CD4-positive, alpha-beta T cell treated with Interleukin-2 at 100 ng/mL for 4 hours (primary cell): ENCODE measurements around the gene PRR9.

Experiments
- DNase-seq: peaks from one replicate; pipeline ENCODE4 v3.0.0-alpha.2; 2020; ENCODE audit warnings: low spot score

Gene PRR9

DNA sequence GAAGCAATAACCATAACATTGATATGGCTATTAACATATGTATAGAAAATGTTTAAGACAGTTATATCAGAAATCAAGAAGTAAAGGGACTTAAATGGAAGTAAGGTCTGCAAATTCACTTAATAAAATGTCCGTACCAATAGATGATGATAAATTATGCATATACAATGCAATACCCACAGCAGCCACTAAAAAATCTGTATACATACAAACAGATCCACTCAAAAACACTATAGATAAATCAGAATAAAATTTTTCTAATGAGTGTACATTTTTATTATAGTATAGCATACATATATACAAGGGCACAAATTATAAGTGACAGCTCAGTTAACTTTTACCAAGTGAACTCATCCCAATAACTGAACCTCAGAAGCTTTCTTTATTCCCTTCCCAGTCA, 48.1 kb downstream of the PRR9 start:
- DNase-seq = no peak
